ENCODE measurements around the gene UAP1L1. TPM values are rescaled to one million over a fixed set of nuclear protein-coding genes. Genes with fewer than 3 reads are reported as not detected.

UAP1L1 gene, protein sequence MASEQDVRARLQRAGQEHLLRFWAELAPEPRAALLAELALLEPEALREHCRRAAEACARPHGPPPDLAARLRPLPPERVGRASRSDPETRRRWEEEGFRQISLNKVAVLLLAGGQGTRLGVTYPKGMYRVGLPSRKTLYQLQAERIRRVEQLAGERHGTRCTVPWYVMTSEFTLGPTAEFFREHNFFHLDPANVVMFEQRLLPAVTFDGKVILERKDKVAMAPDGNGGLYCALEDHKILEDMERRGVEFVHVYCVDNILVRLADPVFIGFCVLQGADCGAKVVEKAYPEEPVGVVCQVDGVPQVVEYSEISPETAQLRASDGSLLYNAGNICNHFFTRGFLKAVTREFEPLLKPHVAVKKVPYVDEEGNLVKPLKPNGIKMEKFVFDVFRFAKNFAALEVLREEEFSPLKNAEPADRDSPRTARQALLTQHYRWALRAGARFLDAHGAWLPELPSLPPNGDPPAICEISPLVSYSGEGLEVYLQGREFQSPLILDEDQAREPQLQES
- 2.7 to 4.3 TPM (median 4.3 TPM) in 3 replicates for polyA plus RNA-seq
- 1.1 TPM for polyA plus RNA-seq (2011; ENCODE audit: low read depth)
- polyA plus RNA-seq (2011; cell fraction: cytosol; rRNA removed) = 2.1 and 3.0 TPM in 2 replicates
- 14.2 and 17.5 TPM in 2 replicates for polyA plus RNA-seq (2011; cell fraction: nucleus; rRNA removed)
- polyA plus RNA-seq (2012; ENCODE audit: low replicate concordance) = 4.8 and 5.0 TPM in 2 replicates
- 2.3 to 5.2 TPM (median 3.5 TPM) in 3 replicates for polyA minus RNA-seq
- polyA minus RNA-seq (2011; cell fraction: cytosol; rRNA and poly(A)+ RNA removed) = 3.3 TPM
- 3.7 and 4.3 TPM in 2 replicates for polyA minus RNA-seq (2011; cell fraction: nucleus; rRNA and poly(A)+ RNA removed)

DNA sequence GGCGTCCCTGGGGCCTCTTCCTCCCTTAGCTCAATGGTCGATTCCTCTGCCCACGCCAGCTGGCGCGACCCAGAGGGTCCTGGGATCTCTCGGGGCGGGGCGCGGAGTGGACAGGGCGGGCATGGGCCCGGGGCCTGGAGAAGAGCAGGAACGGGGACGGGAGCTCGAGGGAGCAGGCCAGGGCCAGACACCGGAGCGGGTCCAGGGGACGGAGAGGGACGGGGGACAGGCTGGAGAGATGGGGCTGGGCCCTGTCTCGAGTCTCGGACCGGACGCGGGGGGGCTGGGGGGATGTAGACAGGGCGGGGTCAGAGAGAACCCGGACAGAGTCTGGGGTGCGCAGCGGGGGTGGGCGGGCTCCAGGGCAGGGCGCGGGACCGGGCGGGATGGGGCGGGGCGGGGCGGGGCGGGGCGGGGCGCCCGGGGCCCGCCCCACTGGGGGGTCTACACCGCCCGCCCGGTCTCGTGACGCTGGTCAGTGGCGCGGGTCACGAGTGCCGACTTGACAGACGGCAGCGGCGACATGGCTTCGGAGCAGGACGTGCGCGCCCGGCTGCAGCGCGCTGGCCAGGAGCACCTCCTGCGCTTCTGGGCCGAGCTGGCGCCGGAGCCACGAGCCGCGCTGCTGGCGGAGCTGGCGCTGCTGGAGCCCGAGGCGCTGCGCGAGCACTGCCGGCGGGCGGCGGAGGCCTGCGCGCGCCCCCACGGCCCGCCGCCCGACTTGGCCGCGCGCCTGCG is at the start of gene UAP1L1:
Gene UAP1L1, plus strand, starts transcription at position 508 of the 738 bp plus-strand sequence. Its CDS starts 16 bp downstream, at position 524.
- dilution Hi-C loops (cut with MboI; ENCODE audit: extremely low pct_ligation_motif_present, low sequenced_read_pairs) = no loop called here
- Histone ChIP-seq H3K4me1 (ENCODE audit: control insufficient read depth, extremely low read depth, insufficient read depth, low read length) (peaks cover 11% of the 10 kb centered on the region), H3K9ac (ENCODE audit: control insufficient read depth, extremely low read depth, insufficient read depth, low read length) (peak within 1 kb of the TSS; percentile 54), H4K20me1 (ENCODE audit: control insufficient read depth, extremely low read depth, insufficient read depth, low read length) (no peaks in the 10 kb centered on the region), H3K79me2 (ENCODE audit: control insufficient read depth, insufficient read depth, low read length) (no peaks in the 10 kb centered on the region), H3K9me3 (ENCODE audit: control insufficient read depth, low read depth, low read length) (no peaks in the 10 kb centered on the region), H3K4me2 (ENCODE audit: control insufficient read depth, extremely low read depth, insufficient read depth, low read depth, low read length) (peak within 1 kb of the TSS; percentile 82), H3K27me3 (ENCODE audit: control insufficient read depth, extremely low read depth, insufficient read depth, low read length) (no peaks in the 10 kb centered on the region), H3K4me3 (ENCODE audit: control insufficient read depth in 2 of 3, extremely low read depth in 1 of 3, insufficient read depth in 2 of 3, low read depth in 1 of 3, low read length in 3 of 3) (peak within 1 kb of the TSS; percentile 50 to 67 (median 57)), H2AFZ (ENCODE audit: control insufficient read depth, low read length) (peak within 1 kb of the TSS; percentile 43), H3K36me3 (ENCODE audit: control insufficient read depth in 2 of 2, extremely low read depth in 1 of 2, insufficient read depth in 2 of 2, low read length in 2 of 2) (peaks cover 0 to 5% of the 10 kb centered on the region in 2 experiments), H3K27ac (ENCODE audit: control insufficient read depth, insufficient read depth, low read length) (no peak within 1 kb of the TSS), H3K9me1 (ENCODE audit: control insufficient read depth, extremely low read depth, insufficient read depth, low read length) (no peaks in the 10 kb centered on the region)
- TF ChIP-seq, protein P1, sequence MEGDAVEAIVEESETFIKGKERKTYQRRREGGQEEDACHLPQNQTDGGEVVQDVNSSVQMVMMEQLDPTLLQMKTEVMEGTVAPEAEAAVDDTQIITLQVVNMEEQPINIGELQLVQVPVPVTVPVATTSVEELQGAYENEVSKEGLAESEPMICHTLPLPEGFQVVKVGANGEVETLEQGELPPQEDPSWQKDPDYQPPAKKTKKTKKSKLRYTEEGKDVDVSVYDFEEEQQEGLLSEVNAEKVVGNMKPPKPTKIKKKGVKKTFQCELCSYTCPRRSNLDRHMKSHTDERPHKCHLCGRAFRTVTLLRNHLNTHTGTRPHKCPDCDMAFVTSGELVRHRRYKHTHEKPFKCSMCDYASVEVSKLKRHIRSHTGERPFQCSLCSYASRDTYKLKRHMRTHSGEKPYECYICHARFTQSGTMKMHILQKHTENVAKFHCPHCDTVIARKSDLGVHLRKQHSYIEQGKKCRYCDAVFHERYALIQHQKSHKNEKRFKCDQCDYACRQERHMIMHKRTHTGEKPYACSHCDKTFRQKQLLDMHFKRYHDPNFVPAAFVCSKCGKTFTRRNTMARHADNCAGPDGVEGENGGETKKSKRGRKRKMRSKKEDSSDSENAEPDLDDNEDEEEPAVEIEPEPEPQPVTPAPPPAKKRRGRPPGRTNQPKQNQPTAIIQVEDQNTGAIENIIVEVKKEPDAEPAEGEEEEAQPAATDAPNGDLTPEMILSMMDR (optimal IDR thresholded peaks at IDR 0.05 in 1 of 3, IDR thresholded peaks at IDR 0.05 in 1 of 3, conservative IDR thresholded peaks at IDR 0.05 in 1 of 3; ENCODE audit: extremely low read depth in 1 of 3, insufficient read depth in 2 of 3, low read length in 3 of 3) = no peak
- TF ChIP-seq EZH2 (IDR thresholded peaks at IDR 0.05; ENCODE audit: low read length) = no peak
- DNase-seq (ENCODE audit: low read depth, low spot score) = no peak
- FAIRE-seq = no peak

DNA sequence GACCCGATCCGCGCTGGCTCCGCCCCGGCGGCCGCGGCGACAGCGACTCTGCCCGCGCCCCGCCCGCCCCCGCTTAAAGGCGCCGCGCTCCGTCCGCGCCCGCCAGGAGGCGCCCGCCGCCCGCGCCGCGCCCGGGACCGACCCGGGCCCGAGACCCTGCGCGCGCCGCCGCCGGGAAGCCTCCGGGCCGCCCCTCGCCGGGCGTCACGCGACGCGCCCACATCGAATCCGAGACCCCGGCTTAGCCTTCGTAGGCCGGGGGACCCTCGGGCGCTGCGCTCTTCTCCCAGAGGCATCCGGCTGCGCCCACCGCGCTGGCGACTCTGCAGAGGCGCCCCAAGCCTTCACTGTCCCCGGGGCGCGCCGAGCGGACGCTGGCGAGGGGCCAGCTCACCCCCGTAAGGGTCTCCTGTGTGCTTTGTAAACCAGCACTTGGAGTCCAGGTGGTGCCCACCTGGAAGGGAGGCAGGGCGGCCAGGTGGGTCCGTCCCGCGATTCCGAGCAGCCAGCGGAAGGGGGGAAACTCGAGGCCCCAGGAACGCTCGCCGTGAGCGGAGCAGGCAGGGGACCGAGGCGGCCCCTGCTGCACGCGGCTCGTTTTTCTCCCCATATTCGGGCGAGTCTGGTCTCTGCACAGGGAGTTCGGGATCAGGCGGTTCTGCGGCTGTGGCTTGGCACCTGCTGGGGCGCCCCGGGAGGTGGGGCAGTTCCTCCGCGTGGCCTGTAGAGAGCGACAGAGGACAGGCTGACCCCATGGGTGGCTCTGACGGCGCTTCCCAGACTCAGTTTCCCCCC is 48.9 kb upstream of the UAP1L1 start:
- Histone ChIP-seq H3K4me2 (ENCODE audit: control insufficient read depth, extremely low read depth, insufficient read depth, low read depth, low read length) (peak overlapping the region; percentile 81), H3K36me3 (ENCODE audit: control insufficient read depth in 2 of 2, extremely low read depth in 1 of 2, insufficient read depth in 2 of 2, low read length in 2 of 2) (no peaks in the 10 kb centered on the region), H3K4me1 (ENCODE audit: control insufficient read depth, extremely low read depth, insufficient read depth, low read length) (peaks cover 7% of the 10 kb centered on the region), H3K27me3 (ENCODE audit: control insufficient read depth, extremely low read depth, insufficient read depth, low read length) (peaks cover 15% of the 10 kb centered on the region), H3K4me3 (ENCODE audit: control insufficient read depth in 2 of 3, extremely low read depth in 1 of 3, insufficient read depth in 2 of 3, low read depth in 1 of 3, low read length in 3 of 3) (peak overlapping the region; percentile 22 to 46 (median 39)), H3K9ac (ENCODE audit: control insufficient read depth, extremely low read depth, insufficient read depth, low read length) (no peak overlapping the region), H3K79me2 (ENCODE audit: control insufficient read depth, insufficient read depth, low read length) (no peaks in the 10 kb centered on the region), H3K9me1 (ENCODE audit: control insufficient read depth, extremely low read depth, insufficient read depth, low read length) (no peaks in the 10 kb centered on the region), H3K27ac (ENCODE audit: control insufficient read depth, insufficient read depth, low read length) (no peak overlapping the region), H4K20me1 (ENCODE audit: control insufficient read depth, extremely low read depth, insufficient read depth, low read length) (no peaks in the 10 kb centered on the region), H3K9me3 (ENCODE audit: control insufficient read depth, low read depth, low read length) (no peaks in the 10 kb centered on the region), H2AFZ (ENCODE audit: control insufficient read depth, low read length) (no peak overlapping the region)
- FAIRE-seq (no peak), DNase-seq (ENCODE audit: low read depth, low spot score) (no peak)
- dilution Hi-C loops (cut with MboI; ENCODE audit: extremely low pct_ligation_motif_present, low sequenced_read_pairs) = no loop called here
- TF ChIP-seq EZH2 (IDR thresholded peaks at IDR 0.05; ENCODE audit: low read length) = peak; percentile 39
- TF ChIP-seq, protein P1 (optimal IDR thresholded peaks at IDR 0.05 in 1 of 3, IDR thresholded peaks at IDR 0.05 in 1 of 3, conservative IDR thresholded peaks at IDR 0.05 in 1 of 3; ENCODE audit: extremely low read depth in 1 of 3, insufficient read depth in 2 of 3, low read length in 3 of 3) = peak in 2 of 3 experiments; percentile 44 to 71

Data from keratinocyte (primary cell).